Stimulated activated memory B cell treated with anti-CD40 and anti-IgM and Interleukin-4, amounts not matched to agents 10 μg/mL and 1 μg/mL and 100 μg/mL, for 72 hours (primary cell): ENCODE results near the gene ICAM5.
"Not testable (repeated sequence)": the region's sequence is repeated elsewhere in the genome, so short reads cannot be mapped to it uniquely, and the experiment has no call there.

Experiments used
- ATAC-seq: fragments of 150-1000 bp; cut with Tn5 transposase; 2 replicates; pipeline ENCODE4 v1.10.0; 2021
- H3K27ac Mint-ChIP-seq: one replicate; pipeline ENCODE4 v1.8.0; 2022; ENCODE audit warnings: mild to moderate bottlenecking, mixed read lengths
- H3K27me3 Mint-ChIP-seq: one replicate; pipeline ENCODE4 v1.8.0; 2022; ENCODE audit warnings: mixed read lengths
- H3K36me3 Mint-ChIP-seq: one replicate; pipeline ENCODE4 v1.8.0; 2022; ENCODE audit warnings: mixed read lengths
- H3K4me1 Mint-ChIP-seq: one replicate; pipeline ENCODE4 v1.8.0; 2022; ENCODE audit warnings: mixed read lengths
- H3K4me3 Mint-ChIP-seq: one replicate; pipeline ENCODE4 v1.8.0; 2022; ENCODE audit warnings: mild to moderate bottlenecking, moderate library complexity, mixed read lengths
- H3K9me3 Mint-ChIP-seq: one replicate; pipeline ENCODE4 v1.8.0; 2022; ENCODE audit warnings: mixed read lengths

The ICAM5 gene

GRCh38 chr19:10334588-10335351, 45.0 kb downstream of the ICAM5 start:
- peaks cover 25% of the 10 kb centered on the region for H3K36me3 Mint-ChIP-seq
- H3K27me3 Mint-ChIP-seq, result no peaks in the 10 kb centered on the region
- ATAC-seq, result no peak
- H3K4me3 Mint-ChIP-seq, result peak overlapping the region; percentile 18
- peaks cover 54% of the 10 kb centered on the region for H3K4me1 Mint-ChIP-seq
- no peaks in the 10 kb centered on the region for H3K9me3 Mint-ChIP-seq
- H3K27ac Mint-ChIP-seq, result peak overlapping the region; percentile 24

DNA sequence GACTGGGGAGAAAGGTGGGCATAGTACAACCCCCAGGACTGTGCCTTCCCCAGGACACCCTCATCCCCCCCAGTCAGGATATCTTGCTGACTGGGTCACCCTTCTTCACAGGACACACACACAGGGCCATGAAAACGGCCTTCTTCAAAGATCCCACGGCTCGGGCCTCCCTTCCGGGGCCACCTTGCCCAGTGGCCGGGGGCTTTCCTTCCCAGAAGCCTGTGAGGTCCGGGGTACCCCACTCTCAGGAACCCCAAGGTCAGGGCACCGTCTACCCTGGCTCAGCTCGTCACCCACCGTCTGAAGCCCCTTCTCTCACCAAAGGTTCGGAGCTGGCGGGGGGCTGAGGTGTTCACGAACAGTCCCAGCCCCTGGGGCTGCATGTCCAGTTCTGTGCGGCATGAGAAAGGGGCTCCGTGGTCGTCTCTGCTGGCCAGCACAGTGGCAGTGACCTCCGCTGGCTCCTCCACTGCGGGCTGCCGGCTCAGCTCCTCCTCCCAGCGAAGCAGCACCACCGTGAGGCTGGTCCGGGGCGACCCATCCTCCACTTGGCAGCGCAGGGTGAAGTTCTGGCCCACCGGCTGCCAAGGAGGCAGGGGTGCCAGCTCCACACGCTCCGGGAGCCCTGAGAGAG, 45.7 kb downstream of the ICAM5 start:
- H3K27ac Mint-ChIP-seq, result no peak overlapping the region
- H3K4me1 Mint-ChIP-seq, result peaks cover 58% of the 10 kb centered on the region
- no peaks in the 10 kb centered on the region for H3K9me3 Mint-ChIP-seq
- H3K36me3 Mint-ChIP-seq, result peaks cover 20% of the 10 kb centered on the region
- no peak overlapping the region for H3K4me3 Mint-ChIP-seq
- no peaks in the 10 kb centered on the region for H3K27me3 Mint-ChIP-seq
- ATAC-seq, result no peak

DNA sequence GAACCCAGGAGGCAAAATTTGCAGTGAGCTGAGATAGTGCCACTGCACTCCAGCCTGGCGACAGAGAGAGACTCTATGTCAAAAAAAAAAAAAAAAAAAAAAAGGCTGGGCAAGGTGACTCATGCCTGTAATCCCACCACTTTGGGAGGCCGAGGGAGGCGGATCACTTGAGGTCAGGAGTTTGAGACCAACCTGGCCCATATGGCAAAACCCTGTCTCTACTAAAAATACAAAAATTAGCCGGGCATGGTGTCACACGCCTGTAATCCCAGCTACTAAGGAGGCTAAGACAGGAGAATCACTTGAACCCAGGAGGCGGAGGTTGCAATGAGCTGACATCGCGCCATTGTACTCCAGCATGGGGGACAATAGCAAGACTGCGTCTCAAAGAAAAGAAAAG, 47.0 kb downstream of the ICAM5 start:
- H3K9me3 Mint-ChIP-seq, ATAC-seq, H3K4me3 Mint-ChIP-seq, H3K27me3 Mint-ChIP-seq: not testable (repeated sequence)
- Mint-ChIP-seq H3K36me3 (peaks cover 20% of the 10 kb centered on the region), H3K4me1 (peaks cover 62% of the 10 kb centered on the region), H3K27ac (peak overlapping the region; percentile 17)

DNA sequence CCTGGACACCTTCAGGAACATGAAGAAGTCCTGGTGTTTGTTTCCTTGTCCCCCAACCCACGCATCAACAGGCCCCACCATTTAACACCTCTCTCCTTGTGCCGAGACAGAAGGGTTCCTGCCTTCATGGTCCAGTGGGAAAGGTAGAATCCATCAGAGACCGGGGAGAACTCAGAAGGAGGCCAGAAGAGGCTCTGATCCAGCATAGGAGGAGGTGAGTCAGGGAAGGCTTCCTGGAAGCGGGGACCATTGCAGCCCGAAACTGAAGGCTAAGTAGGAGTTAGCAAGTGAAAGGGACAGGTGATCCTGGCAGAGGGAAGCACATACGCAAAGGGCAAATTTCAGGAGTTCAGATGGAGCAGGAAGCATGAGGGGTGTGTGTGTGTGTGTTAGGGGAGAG, 49.2 kb downstream of the ICAM5 start:
- no peak for ATAC-seq
- H3K4me1 Mint-ChIP-seq, result peaks cover 45% of the 10 kb centered on the region

GRCh38 chr19:10339380-10339960, 49.7 kb downstream of the ICAM5 start, which contains the start of gene ICAM3:
Gene ICAM3 (minus strand): TSS chr19:10339624. CDS start chr19:10339614, 10 bp downstream.
- Mint-ChIP-seq H3K4me3 (peak within 1 kb of the TSS; percentile 85), H3K36me3 (peaks cover 15% of the 10 kb centered on the region), H3K27me3 (no peaks in the 10 kb centered on the region), H3K4me1 (peaks cover 39% of the 10 kb centered on the region), H3K9me3 (no peaks in the 10 kb centered on the region), H3K27ac (peak within 1 kb of the TSS; percentile 90)
- ATAC-seq, result peak; percentile 97

More for the DNA sequence above, 49.2 kb downstream of the ICAM5 start:
- H3K4me3 Mint-ChIP-seq, result peak overlapping the region; percentile 85
- H3K27me3 Mint-ChIP-seq, result no peaks in the 10 kb centered on the region
- peak overlapping the region; percentile 90 for H3K27ac Mint-ChIP-seq
- H3K9me3 Mint-ChIP-seq, result no peaks in the 10 kb centered on the region
- peaks cover 20% of the 10 kb centered on the region for H3K36me3 Mint-ChIP-seq

- ATAC-seq, result no peak
- H3K27me3 Mint-ChIP-seq, result no peaks in the 10 kb centered on the region
- peak overlapping the region; percentile 90 for H3K27ac Mint-ChIP-seq
- peaks cover 36% of the 10 kb centered on the region for H3K4me1 Mint-ChIP-seq
- H3K9me3 Mint-ChIP-seq, result no peaks in the 10 kb centered on the region
- peaks cover 10% of the 10 kb centered on the region for H3K36me3 Mint-ChIP-seq
- H3K4me3 Mint-ChIP-seq, result peak overlapping the region; percentile 85
Observed at GRCh38 chr19:10339977-10340376, 50.2 kb downstream of the ICAM5 start.

DNA sequence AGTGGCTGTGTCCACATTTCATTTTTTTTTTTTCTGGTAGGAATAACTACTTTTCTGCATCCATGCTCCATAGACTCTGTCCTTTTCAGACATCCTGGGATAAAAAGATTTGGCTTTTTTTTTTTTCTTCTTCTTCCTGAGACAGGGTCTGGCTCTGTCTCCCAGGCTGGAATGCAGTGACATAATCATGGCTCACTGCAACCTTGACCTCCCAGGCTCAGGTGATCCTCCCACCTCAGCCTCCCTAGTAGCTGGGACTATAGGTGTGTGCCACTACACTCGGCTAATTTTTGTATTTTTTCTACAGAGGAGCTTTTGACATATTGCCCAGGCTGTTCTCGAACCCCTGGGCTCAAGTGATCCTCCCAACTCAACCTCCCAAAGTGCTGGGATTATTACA, 53.7 kb downstream of the ICAM5 start:
- Mint-ChIP-seq H3K36me3 (no peaks in the 10 kb centered on the region), H3K27me3 (no peaks in the 10 kb centered on the region), H3K4me1 (peaks cover 22% of the 10 kb centered on the region), H3K27ac (no peak overlapping the region), H3K4me3 (no peak overlapping the region), H3K9me3 (no peaks in the 10 kb centered on the region)
- ATAC-seq, result no peak

GRCh38 chr19:10344780-10345179, 55.0 kb downstream of the ICAM5 start:
- no peak overlapping the region for H3K4me3 Mint-ChIP-seq
- no peak for ATAC-seq
- no peaks in the 10 kb centered on the region for H3K9me3 Mint-ChIP-seq
- no peaks in the 10 kb centered on the region for H3K27me3 Mint-ChIP-seq
- H3K4me1 Mint-ChIP-seq, result peaks cover 9% of the 10 kb centered on the region
- no peak overlapping the region for H3K27ac Mint-ChIP-seq
- no peaks in the 10 kb centered on the region for H3K36me3 Mint-ChIP-seq
